ENCODE data around the gene CCDC60.

The CCDC60 gene

DNA sequence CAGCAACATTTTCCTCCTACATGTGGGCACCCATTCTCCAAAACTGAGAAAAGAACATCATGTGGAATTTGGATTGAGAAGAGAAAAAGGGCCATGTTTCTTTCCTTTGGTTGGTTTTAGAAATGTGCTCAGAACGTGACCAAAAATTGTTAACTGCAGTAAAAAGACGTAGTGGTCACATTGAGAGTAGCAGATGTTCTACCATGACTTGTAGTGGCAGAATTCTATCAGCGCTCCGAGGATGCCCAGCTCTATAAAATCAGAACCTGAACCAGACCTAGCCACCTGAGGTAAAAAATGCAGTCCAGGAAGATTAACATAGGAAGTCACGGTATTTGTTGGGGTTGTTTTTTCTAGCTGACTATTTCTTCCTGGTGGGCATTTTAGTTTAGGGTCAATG lies 157.3 kb downstream of the CCDC60 start:
- Histone ChIP-seq H3K79me2 (ENCODE audit: control insufficient read depth, insufficient read depth, low read length) (no peaks in the 10 kb centered on the region), H2BK120ac (ENCODE audit: low read depth, low read length) (no peak overlapping the region), H3K56ac (ENCODE audit: low read length) (no peak overlapping the region), H3K27ac (ENCODE audit: low read depth, low read length) (no peak overlapping the region), H3K79me1 (ENCODE audit: low read length) (no peaks in the 10 kb centered on the region), H3K23ac (ENCODE audit: low read length) (no peak overlapping the region), H2BK15ac (replicated peaks; ENCODE audit: low read depth) (no peak overlapping the region), H3K4ac (ENCODE audit: low read depth, low read length) (no peak overlapping the region), H3K18ac (ENCODE audit: low read length) (no peak overlapping the region), H3K9ac (ENCODE audit: low read length) (no peak overlapping the region), H3K36me3 (ENCODE audit: control insufficient read depth, insufficient read depth, low read length) (no peaks in the 10 kb centered on the region), H2BK5ac (ENCODE audit: low read length) (no peak overlapping the region), H4K5ac (ENCODE audit: low read length) (no peak overlapping the region), H2AK5ac (ENCODE audit: low read length) (no peak overlapping the region), H3K27me3 (ENCODE audit: insufficient read depth, low read length, poor library complexity) (no peaks in the 10 kb centered on the region), H3K4me2 (ENCODE audit: low read length) (no peak overlapping the region), H3K4me3 (ENCODE audit: low read length) (no peak overlapping the region), H3K4me1 (ENCODE audit: control insufficient read depth, low read depth, low read length) (no peaks in the 10 kb centered on the region), H4K8ac (ENCODE audit: low read depth, low read length) (no peak overlapping the region)
- WGBS (ENCODE audit: extremely low coverage, insufficient coverage, low lambda C conversion rate): no CpG with 5 or more reads among the region's 5 CpGs
- no peak for DNase-seq

DNA sequence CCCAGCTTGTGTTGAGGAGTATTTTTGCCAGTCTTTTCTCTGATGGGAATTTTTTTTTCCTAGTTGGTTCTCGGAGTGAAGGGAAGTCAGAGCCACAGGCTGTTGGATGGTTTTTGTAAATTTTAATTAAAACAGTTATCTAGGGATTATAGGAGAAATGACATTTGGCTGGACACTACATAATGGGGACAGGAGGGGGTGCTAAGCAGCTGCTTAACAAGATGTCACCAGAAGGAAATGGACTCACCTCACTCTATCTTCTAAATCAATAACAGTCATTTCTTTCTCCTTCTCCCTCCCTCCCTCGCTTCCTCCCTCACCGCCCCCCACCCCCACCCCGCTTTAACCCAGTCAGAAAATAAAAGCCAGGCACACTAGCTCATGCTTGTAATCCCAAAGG lies 165.7 kb downstream of the CCDC60 start:
- Histone ChIP-seq H3K27ac (ENCODE audit: low read depth, low read length) (no peak overlapping the region), H3K4me3 (ENCODE audit: low read length) (no peak overlapping the region), H4K5ac (ENCODE audit: low read length) (no peak overlapping the region), H3K4me1 (ENCODE audit: control insufficient read depth, low read depth, low read length) (no peaks in the 10 kb centered on the region), H2BK15ac (replicated peaks; ENCODE audit: low read depth) (no peak overlapping the region), H3K56ac (ENCODE audit: low read length) (no peak overlapping the region), H2BK120ac (ENCODE audit: low read depth, low read length) (no peak overlapping the region), H3K79me2 (ENCODE audit: control insufficient read depth, insufficient read depth, low read length) (no peaks in the 10 kb centered on the region), H2BK5ac (ENCODE audit: low read length) (no peak overlapping the region), H3K23ac (ENCODE audit: low read length) (no peak overlapping the region), H3K36me3 (ENCODE audit: control insufficient read depth, insufficient read depth, low read length) (no peaks in the 10 kb centered on the region), H3K9ac (ENCODE audit: low read length) (no peak overlapping the region), H3K4ac (ENCODE audit: low read depth, low read length) (no peak overlapping the region), H3K18ac (ENCODE audit: low read length) (no peak overlapping the region), H4K8ac (ENCODE audit: low read depth, low read length) (no peak overlapping the region), H2AK5ac (ENCODE audit: low read length) (no peak overlapping the region), H3K79me1 (ENCODE audit: low read length) (no peaks in the 10 kb centered on the region), H3K4me2 (ENCODE audit: low read length) (no peak overlapping the region), H3K27me3 (ENCODE audit: insufficient read depth, low read length, poor library complexity) (no peaks in the 10 kb centered on the region)
- 100% methylated on average over 3 of the region's 4 CpGs for WGBS (ENCODE audit: extremely low coverage, insufficient coverage, low lambda C conversion rate)
- no peak for DNase-seq

DNA sequence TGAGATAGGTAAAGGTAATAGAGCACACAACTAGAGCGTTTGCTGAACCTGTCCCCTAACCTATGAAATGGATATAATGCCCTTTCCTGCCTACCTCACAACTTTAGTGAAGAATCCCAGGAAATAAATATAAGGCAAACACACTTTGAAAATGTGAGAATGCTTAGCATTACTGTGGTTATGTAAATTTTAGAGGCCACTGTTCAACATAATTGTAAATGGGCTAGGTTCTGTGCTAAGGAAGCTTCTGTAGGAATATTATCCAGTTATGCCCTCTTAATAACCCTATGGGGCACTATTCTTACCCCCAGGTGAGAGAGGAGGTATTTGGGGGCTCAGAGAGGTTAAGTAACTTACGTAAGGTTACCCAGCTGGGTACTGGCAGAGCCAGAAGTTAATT lies 166.5 kb downstream of the CCDC60 start:
- Histone ChIP-seq H3K18ac (ENCODE audit: low read length) (no peak overlapping the region), H3K4me3 (ENCODE audit: low read length) (no peak overlapping the region), H4K5ac (ENCODE audit: low read length) (no peak overlapping the region), H2BK15ac (replicated peaks; ENCODE audit: low read depth) (no peak overlapping the region), H3K27me3 (ENCODE audit: insufficient read depth, low read length, poor library complexity) (no peaks in the 10 kb centered on the region), H2AK5ac (ENCODE audit: low read length) (no peak overlapping the region), H3K23ac (ENCODE audit: low read length) (no peak overlapping the region), H3K4me2 (ENCODE audit: low read length) (no peak overlapping the region), H3K79me2 (ENCODE audit: control insufficient read depth, insufficient read depth, low read length) (no peaks in the 10 kb centered on the region), H3K9ac (ENCODE audit: low read length) (no peak overlapping the region), H3K79me1 (ENCODE audit: low read length) (no peaks in the 10 kb centered on the region), H3K4ac (ENCODE audit: low read depth, low read length) (no peak overlapping the region), H2BK5ac (ENCODE audit: low read length) (no peak overlapping the region), H3K56ac (ENCODE audit: low read length) (no peak overlapping the region), H3K36me3 (ENCODE audit: control insufficient read depth, insufficient read depth, low read length) (no peaks in the 10 kb centered on the region), H3K27ac (ENCODE audit: low read depth, low read length) (no peak overlapping the region), H2BK120ac (ENCODE audit: low read depth, low read length) (no peak overlapping the region), H4K8ac (ENCODE audit: low read depth, low read length) (no peak overlapping the region), H3K4me1 (ENCODE audit: control insufficient read depth, low read depth, low read length) (no peaks in the 10 kb centered on the region)
- no CpG with 5 or more reads among the region's 2 CpGs for WGBS (ENCODE audit: extremely low coverage, insufficient coverage, low lambda C conversion rate)
- DNase-seq: no peak

DNA sequence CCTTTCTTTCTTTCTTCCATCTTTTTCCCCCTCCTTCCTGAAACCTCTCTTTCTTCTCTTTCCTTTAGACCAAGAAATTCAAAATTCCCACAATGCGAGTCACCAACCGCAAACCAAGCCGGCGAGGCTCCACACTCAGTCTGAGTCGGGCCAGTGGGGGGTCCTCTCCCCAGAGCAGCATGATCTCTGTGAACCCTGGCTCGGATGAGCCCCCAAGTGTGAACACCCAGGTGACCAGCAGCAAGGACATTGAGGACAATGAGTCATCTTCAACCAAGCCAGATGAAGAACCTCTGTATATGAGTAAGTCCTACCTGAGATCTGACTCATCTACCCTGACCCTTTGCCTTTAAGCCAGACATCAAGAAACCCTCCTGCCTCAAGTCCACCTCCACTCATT lies 170.5 kb downstream of the CCDC60 start:
- Histone ChIP-seq H3K79me1 (ENCODE audit: low read length) (no peaks in the 10 kb centered on the region), H3K23ac (ENCODE audit: low read length) (no peak overlapping the region), H3K18ac (ENCODE audit: low read length) (no peak overlapping the region), H4K5ac (ENCODE audit: low read length) (no peak overlapping the region), H2BK5ac (ENCODE audit: low read length) (no peak overlapping the region), H3K4me3 (ENCODE audit: low read length) (no peak overlapping the region), H3K27me3 (ENCODE audit: insufficient read depth, low read length, poor library complexity) (no peaks in the 10 kb centered on the region), H3K9ac (ENCODE audit: low read length) (no peak overlapping the region), H3K4me2 (ENCODE audit: low read length) (no peak overlapping the region), H3K36me3 (ENCODE audit: control insufficient read depth, insufficient read depth, low read length) (no peaks in the 10 kb centered on the region), H3K4me1 (ENCODE audit: control insufficient read depth, low read depth, low read length) (no peaks in the 10 kb centered on the region), H4K8ac (ENCODE audit: low read depth, low read length) (no peak overlapping the region), H3K27ac (ENCODE audit: low read depth, low read length) (no peak overlapping the region), H3K4ac (ENCODE audit: low read depth, low read length) (no peak overlapping the region), H2AK5ac (ENCODE audit: low read length) (no peak overlapping the region), H2BK120ac (ENCODE audit: low read depth, low read length) (no peak overlapping the region), H3K79me2 (ENCODE audit: control insufficient read depth, insufficient read depth, low read length) (no peaks in the 10 kb centered on the region), H3K56ac (ENCODE audit: low read length) (no peak overlapping the region), H2BK15ac (replicated peaks; ENCODE audit: low read depth) (no peak overlapping the region)
- DNase-seq: peak; percentile 51
- no CpG with 5 or more reads among the region's 6 CpGs for WGBS (ENCODE audit: extremely low coverage, insufficient coverage, low lambda C conversion rate)

DNA sequence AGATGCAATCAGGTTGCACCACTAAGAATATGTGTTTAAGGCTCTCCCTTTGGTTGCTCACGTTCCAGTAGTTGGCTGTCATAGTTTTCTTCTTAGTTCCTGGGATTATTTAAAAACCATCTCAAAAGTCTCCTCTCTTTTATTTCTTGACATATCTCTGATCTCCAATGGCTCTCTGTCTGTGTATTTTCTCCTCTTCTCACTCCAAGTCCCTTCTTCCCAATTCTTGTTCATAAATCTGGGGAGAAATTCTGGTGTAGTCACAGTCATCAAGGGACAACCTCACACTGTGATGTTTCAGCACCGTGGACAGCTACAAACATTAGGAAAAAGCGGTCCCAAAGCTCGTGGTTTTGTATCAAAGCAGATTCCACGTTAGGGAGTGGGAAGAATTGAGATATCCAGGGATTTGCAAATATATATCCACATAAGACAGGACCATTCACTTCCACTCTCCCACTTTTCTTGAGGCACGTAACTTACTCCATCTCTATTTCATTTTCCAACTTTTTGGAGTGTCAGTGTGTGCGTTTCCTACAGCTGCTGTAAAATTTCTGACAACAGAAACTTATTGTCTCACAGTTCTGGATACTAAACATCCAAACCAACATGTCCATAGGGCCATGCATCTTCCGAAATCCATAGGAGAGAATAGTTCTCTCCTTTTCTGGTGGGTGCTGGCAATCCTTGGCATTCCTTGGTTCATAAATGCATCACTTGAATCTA lies 178.4 kb downstream of the CCDC60 start:
- Histone ChIP-seq H3K56ac (ENCODE audit: low read length) (no peak overlapping the region), H3K27me3 (ENCODE audit: insufficient read depth, low read length, poor library complexity) (no peaks in the 10 kb centered on the region), H3K4me2 (ENCODE audit: low read length) (no peak overlapping the region), H3K23ac (ENCODE audit: low read length) (no peak overlapping the region), H2BK15ac (replicated peaks; ENCODE audit: low read depth) (no peak overlapping the region), H4K5ac (ENCODE audit: low read length) (no peak overlapping the region), H2BK5ac (ENCODE audit: low read length) (no peak overlapping the region), H3K79me2 (ENCODE audit: control insufficient read depth, insufficient read depth, low read length) (no peaks in the 10 kb centered on the region), H3K27ac (ENCODE audit: low read depth, low read length) (no peak overlapping the region), H3K4me3 (ENCODE audit: low read length) (no peak overlapping the region), H4K8ac (ENCODE audit: low read depth, low read length) (no peak overlapping the region), H3K79me1 (ENCODE audit: low read length) (no peaks in the 10 kb centered on the region), H3K4ac (ENCODE audit: low read depth, low read length) (no peak overlapping the region), H2AK5ac (ENCODE audit: low read length) (no peak overlapping the region), H3K4me1 (ENCODE audit: control insufficient read depth, low read depth, low read length) (no peaks in the 10 kb centered on the region), H3K18ac (ENCODE audit: low read length) (no peak overlapping the region), H2BK120ac (ENCODE audit: low read depth, low read length) (no peak overlapping the region), H3K9ac (ENCODE audit: low read length) (no peak overlapping the region), H3K36me3 (ENCODE audit: control insufficient read depth, insufficient read depth, low read length) (no peaks in the 10 kb centered on the region)
- WGBS (ENCODE audit: extremely low coverage, insufficient coverage, low lambda C conversion rate): no CpG with 5 or more reads among the region's 8 CpGs
- DNase-seq: peak; percentile 57

DNA sequence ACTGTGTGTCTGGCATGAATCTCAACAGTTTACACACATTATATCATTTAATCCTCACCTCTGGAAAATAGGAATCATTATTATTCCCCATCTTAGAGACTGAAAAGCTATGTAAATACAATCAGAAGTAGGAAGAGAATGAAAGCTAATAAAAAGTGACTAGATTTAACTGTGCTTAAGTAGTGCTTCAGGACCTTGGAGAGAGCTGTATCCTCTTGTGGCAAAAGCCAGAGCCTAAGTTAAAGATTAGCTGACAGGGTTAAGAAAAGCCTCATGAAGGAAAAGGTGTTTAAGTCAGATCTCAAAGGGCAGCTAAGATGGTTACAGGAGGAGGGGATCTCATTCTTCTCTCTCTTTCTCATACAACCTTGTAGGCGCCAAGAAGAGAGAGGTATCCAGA lies 193.7 kb downstream of the CCDC60 start:
- Histone ChIP-seq H3K4me1 (ENCODE audit: control insufficient read depth, low read depth, low read length) (no peaks in the 10 kb centered on the region), H3K18ac (ENCODE audit: low read length) (no peak overlapping the region), H3K23ac (ENCODE audit: low read length) (no peak overlapping the region), H4K8ac (ENCODE audit: low read depth, low read length) (no peak overlapping the region), H3K56ac (ENCODE audit: low read length) (no peak overlapping the region), H3K9ac (ENCODE audit: low read length) (no peak overlapping the region), H3K27me3 (ENCODE audit: insufficient read depth, low read length, poor library complexity) (no peaks in the 10 kb centered on the region), H2BK15ac (replicated peaks; ENCODE audit: low read depth) (no peak overlapping the region), H4K5ac (ENCODE audit: low read length) (no peak overlapping the region), H3K4ac (ENCODE audit: low read depth, low read length) (no peak overlapping the region), H3K79me2 (ENCODE audit: control insufficient read depth, insufficient read depth, low read length) (no peaks in the 10 kb centered on the region), H2BK120ac (ENCODE audit: low read depth, low read length) (no peak overlapping the region), H2BK5ac (ENCODE audit: low read length) (no peak overlapping the region), H2AK5ac (ENCODE audit: low read length) (no peak overlapping the region), H3K4me2 (ENCODE audit: low read length) (no peak overlapping the region), H3K4me3 (ENCODE audit: low read length) (no peak overlapping the region), H3K79me1 (ENCODE audit: low read length) (no peaks in the 10 kb centered on the region), H3K36me3 (ENCODE audit: control insufficient read depth, insufficient read depth, low read length) (no peaks in the 10 kb centered on the region), H3K27ac (ENCODE audit: low read depth, low read length) (no peak overlapping the region)
- DNase-seq: peak; percentile 31
- no CpG with 5 or more reads among the region's 1 CpG for WGBS (ENCODE audit: extremely low coverage, insufficient coverage, low lambda C conversion rate)

Data from mesendoderm (in vitro differentiated cells).